ENCODE data around the gene ITGA1. TPM values are rescaled to one million over a fixed set of nuclear protein-coding genes. Genes with fewer than 3 reads are reported as not detected.

ITGA1 gene
- total RNA-seq, 2 experiments from 2014 or later, result 2.6 to 3.2 TPM

GRCh38 chr5:52796031-52796430 lies 8.3 kb downstream of the ITGA1 start:
- Mint-ChIP-seq H3K36me3 (ENCODE audit: low read depth) (peaks cover 5% of the 10 kb centered on the region), H3K27me3 (peaks cover 2% of the 10 kb centered on the region), H3K4me3 (no peak overlapping the region), H3K27ac (no peak overlapping the region), H3K4me1 (peaks cover 27% of the 10 kb centered on the region), H3K9me3 (no peaks in the 10 kb centered on the region)
- CTCF ChIA-PET, result interaction anchor here (1.2 kb wide), 1 partner anchor 20 kb away, joined by 3 read pairs; no protein-coding TSS in a partner anchor
- DNase-seq, result no peak
- POLR2A ChIA-PET, result no interaction called here

- Mint-ChIP-seq H3K4me1 (peaks cover 33% of the 10 kb centered on the region), H3K4me3 (no peak overlapping the region), H3K36me3 (ENCODE audit: low read depth) (peaks cover 10% of the 10 kb centered on the region), H3K9me3 (no peaks in the 10 kb centered on the region), H3K27me3 (peaks cover 2% of the 10 kb centered on the region), H3K27ac (no peak overlapping the region)
- no peak for DNase-seq
- POLR2A ChIA-PET, result no interaction called here
- CTCF ChIA-PET, result interaction anchor here (1.2 kb wide), 1 partner anchor 21 kb away, joined by 3 read pairs; no protein-coding TSS in a partner anchor
Measured at GRCh38 chr5:52796516-52797103, 8.9 kb downstream of the ITGA1 start.

GRCh38 chr5:52798938-52799337 lies 11.2 kb downstream of the ITGA1 start:
- Mint-ChIP-seq H3K27ac (no peak overlapping the region), H3K27me3 (no peaks in the 10 kb centered on the region), H3K4me3 (peak overlapping the region; percentile 94), H3K4me1 (peaks cover 46% of the 10 kb centered on the region), H3K9me3 (no peaks in the 10 kb centered on the region), H3K36me3 (ENCODE audit: low read depth) (peaks cover 12% of the 10 kb centered on the region)
- CTCF ChIA-PET, result interaction anchor here (0.6 to 1.6 kb wide), 10 partner anchors 9 to 150 kb away, joined by 3 to 8 read pairs (median 4); partner anchors contain the start of genes ITGA1 and PELO
- DNase-seq, result no peak
- POLR2A ChIA-PET, result interaction anchor here (1.3 kb wide), 1 partner anchor 306 kb away, joined by 3 read pairs; no protein-coding TSS in a partner anchor

- Mint-ChIP-seq H3K27me3 (no peaks in the 10 kb centered on the region), H3K27ac (peak overlapping the region; percentile 94), H3K4me3 (peak overlapping the region; percentile 94), H3K4me1 (peaks cover 51% of the 10 kb centered on the region), H3K9me3 (no peaks in the 10 kb centered on the region), H3K36me3 (ENCODE audit: low read depth) (peaks cover 16% of the 10 kb centered on the region)
- ChIA-PET CTCF (interaction anchor here (0.6 to 1.6 kb wide), 12 partner anchors 9 to 149 kb away, joined by 3 to 8 read pairs (median 3); partner anchors contain the start of genes ITGA1 and PELO), POLR2A (interaction anchor here (0.6 to 1.3 kb wide), 2 partner anchors 125 to 305 kb away, joined by 3 read pairs; no protein-coding TSS in a partner anchor)
- DNase-seq, result no peak
Measured at GRCh38 chr5:52799358-52799982, 11.8 kb downstream of the ITGA1 start.

- peak; percentile 96 for DNase-seq
- CTCF ChIA-PET, result interaction anchor here (0.7 to 1.8 kb wide), 10 partner anchors 10 to 149 kb away, joined by 3 to 8 read pairs (median 4); partner anchors contain the start of genes ITGA1 and PELO
- Mint-ChIP-seq H3K4me3 (peak overlapping the region; percentile 94), H3K27me3 (no peaks in the 10 kb centered on the region), H3K36me3 (ENCODE audit: low read depth) (peaks cover 20% of the 10 kb centered on the region), H3K4me1 (peaks cover 53% of the 10 kb centered on the region), H3K9me3 (no peaks in the 10 kb centered on the region), H3K27ac (peak overlapping the region; percentile 94)
- POLR2A ChIA-PET, result interaction anchor here (0.6 to 1.3 kb wide), 2 partner anchors 124 to 305 kb away, joined by 3 read pairs; no protein-coding TSS in a partner anchor
Measured at GRCh38 chr5:52799983-52800393, 12.3 kb downstream of the ITGA1 start.

- POLR2A ChIA-PET, result no interaction called here
- CTCF ChIA-PET, result interaction anchor here (0.7 to 1.8 kb wide), 5 partner anchors 10 to 136 kb away, joined by 3 to 5 read pairs (median 4); no protein-coding TSS in a partner anchor
- Mint-ChIP-seq H3K36me3 (ENCODE audit: low read depth) (peaks cover 24% of the 10 kb centered on the region), H3K4me3 (peak overlapping the region; percentile 94), H3K9me3 (no peaks in the 10 kb centered on the region), H3K27me3 (no peaks in the 10 kb centered on the region), H3K4me1 (peaks cover 56% of the 10 kb centered on the region), H3K27ac (peak overlapping the region; percentile 94)
- DNase-seq, result peak; percentile 58
Measured at GRCh38 chr5:52800394-52801213, 12.9 kb downstream of the ITGA1 start.

- Mint-ChIP-seq H3K4me1 (peaks cover 56% of the 10 kb centered on the region), H3K27me3 (no peaks in the 10 kb centered on the region), H3K9me3 (no peaks in the 10 kb centered on the region), H3K4me3 (peak overlapping the region; percentile 94), H3K27ac (peak overlapping the region; percentile 94), H3K36me3 (ENCODE audit: low read depth) (peaks cover 29% of the 10 kb centered on the region)
- ChIA-PET POLR2A (no interaction called here), CTCF (interaction anchor here (0.7 to 1.8 kb wide), 3 partner anchors 11 to 137 kb away, joined by 3 to 5 read pairs (median 5); no protein-coding TSS in a partner anchor)
- no peak for DNase-seq
Measured at GRCh38 chr5:52801329-52801728, 13.6 kb downstream of the ITGA1 start.

GRCh38 chr5:52802272-52802973 lies 14.7 kb downstream of the ITGA1 start:
- Mint-ChIP-seq H3K9me3 (no peaks in the 10 kb centered on the region), H3K4me3 (peak overlapping the region; percentile 94), H3K36me3 (ENCODE audit: low read depth) (peaks cover 29% of the 10 kb centered on the region), H3K4me1 (peaks cover 53% of the 10 kb centered on the region), H3K27me3 (no peaks in the 10 kb centered on the region), H3K27ac (no peak overlapping the region)
- ChIA-PET CTCF (no interaction called here), POLR2A (no interaction called here)
- DNase-seq, result no peak

DNA sequence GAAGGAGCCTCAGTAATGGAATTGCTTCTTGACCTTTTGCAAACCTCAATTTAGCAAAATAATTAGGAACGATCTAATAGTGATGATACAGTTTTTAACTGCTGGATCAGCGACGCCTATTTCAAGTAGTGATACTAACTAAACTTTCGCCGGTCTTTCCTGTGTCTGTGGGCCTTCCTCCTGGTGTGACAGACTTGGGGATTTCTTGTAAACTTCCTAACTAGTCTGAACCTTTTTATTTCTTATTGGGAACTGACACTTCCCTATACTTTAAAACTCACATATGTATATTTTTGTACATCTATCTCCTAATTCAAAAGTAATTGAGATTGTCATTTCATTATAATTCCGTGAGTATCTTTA lies 15.2 kb downstream of the ITGA1 start:
- H3K9me3 Mint-ChIP-seq, result no peaks in the 10 kb centered on the region
- H3K4me3 Mint-ChIP-seq, result peak overlapping the region; percentile 40
- no peak for DNase-seq
- H3K27ac Mint-ChIP-seq, result no peak overlapping the region
- no peaks in the 10 kb centered on the region for H3K27me3 Mint-ChIP-seq
- H3K36me3 Mint-ChIP-seq (ENCODE audit: low read depth), result peaks cover 29% of the 10 kb centered on the region
- peaks cover 52% of the 10 kb centered on the region for H3K4me1 Mint-ChIP-seq
- CTCF ChIA-PET, result no interaction called here
- POLR2A ChIA-PET, result no interaction called here

- H3K36me3 Mint-ChIP-seq (ENCODE audit: low read depth), result peaks cover 29% of the 10 kb centered on the region
- H3K27me3 Mint-ChIP-seq, result no peaks in the 10 kb centered on the region
- POLR2A ChIA-PET, result interaction anchor here (0.6 kb wide), 1 partner anchor 1507 kb away, joined by 3 read pairs; no protein-coding TSS in a partner anchor
- DNase-seq, result no peak
- no peak overlapping the region for H3K4me3 Mint-ChIP-seq
- H3K27ac Mint-ChIP-seq, result no peak overlapping the region
- peaks cover 37% of the 10 kb centered on the region for H3K4me1 Mint-ChIP-seq
- CTCF ChIA-PET, result no interaction called here
- no peaks in the 10 kb centered on the region for H3K9me3 Mint-ChIP-seq
Measured at GRCh38 chr5:52804387-52804791, 16.7 kb downstream of the ITGA1 start.

DNA sequence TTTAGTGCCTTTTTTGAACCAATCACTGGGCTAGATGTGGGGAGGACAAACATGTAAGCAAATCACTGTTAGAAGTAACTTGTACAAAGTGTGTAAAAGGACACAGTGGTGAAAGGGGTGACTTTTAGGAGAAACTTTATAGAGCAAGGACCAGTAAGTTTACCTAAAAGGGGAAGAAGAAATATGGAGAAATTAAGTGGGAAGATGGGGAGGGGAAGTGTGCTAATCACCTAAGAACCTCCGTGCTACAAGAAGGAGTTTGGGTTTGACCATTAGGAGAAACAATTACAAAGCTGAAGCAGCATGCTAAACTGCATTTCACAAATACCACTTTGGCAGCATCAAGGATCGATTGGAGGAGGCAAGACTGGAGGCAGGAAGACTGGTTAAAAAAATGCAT lies 17.3 kb downstream of the ITGA1 start:
- Mint-ChIP-seq H3K27me3 (no peaks in the 10 kb centered on the region), H3K9me3 (no peaks in the 10 kb centered on the region), H3K4me1 (peaks cover 39% of the 10 kb centered on the region), H3K27ac (no peak overlapping the region), H3K36me3 (ENCODE audit: low read depth) (peaks cover 29% of the 10 kb centered on the region), H3K4me3 (no peak overlapping the region)
- no peak for DNase-seq
- POLR2A ChIA-PET, result no interaction called here
- CTCF ChIA-PET, result no interaction called here

GRCh38 chr5:52805615-52806014 lies 17.9 kb downstream of the ITGA1 start:
- no peak for DNase-seq
- Mint-ChIP-seq H3K36me3 (ENCODE audit: low read depth) (peaks cover 28% of the 10 kb centered on the region), H3K4me1 (peaks cover 39% of the 10 kb centered on the region), H3K4me3 (no peak overlapping the region), H3K9me3 (no peaks in the 10 kb centered on the region), H3K27me3 (no peaks in the 10 kb centered on the region), H3K27ac (no peak overlapping the region)
- CTCF ChIA-PET, result no interaction called here
- POLR2A ChIA-PET, result no interaction called here

Data from activated CD4-positive, alpha-beta T cell treated with anti-CD3 and anti-CD28 coated beads, Interleukin-2, amount 10 ng/mL, durations not matched to agents 7 days and 5 days (primary cell).